GM20431 (cell line): Measurements from ENCODE around the gene GRPEL2.

Experiments used
- in situ Hi-C: fragments of 300-500 bp; cut with MseI, MboI; formaldehyde crosslinking; loops from one replicate; pipeline ENCODE4 v1.15.0; 2020; ENCODE audit warnings: low sequenced_read_pairs; ENCODE audit not compliant: unreplicated experiment

GRPEL2 gene

GRCh38 chr5:149317281-149318048 is 27.8 kb upstream of the GRPEL2 start:
- in situ Hi-C loops: no loop called here

- in situ Hi-C loops: no loop called here
Measured at GRCh38 chr5:149319174-149319573, 26.1 kb upstream of the GRPEL2 start.

GRCh38 chr5:149320791-149321330 is 24.4 kb upstream of the GRPEL2 start:
- in situ Hi-C loops: no loop called here

GRCh38 chr5:149322518-149322917 is 22.8 kb upstream of the GRPEL2 start:
- in situ Hi-C loops: no loop called here

- in situ Hi-C loops: no loop called here
Measured at GRCh38 chr5:149323210-149323609, 22.1 kb upstream of the GRPEL2 start.

- in situ Hi-C loops: no loop called here
Measured at GRCh38 chr5:149323621-149324205, 21.6 kb upstream of the GRPEL2 start.

GRCh38 chr5:149324641-149325040 is 20.7 kb upstream of the GRPEL2 start:
- in situ Hi-C loops: no loop called here

GRCh38 chr5:149325166-149325735 is 20.0 kb upstream of the GRPEL2 start:
- in situ Hi-C loops: no loop called here

GRCh38 chr5:149325894-149326293 is 19.4 kb upstream of the GRPEL2 start:
- in situ Hi-C loops: no loop called here

- in situ Hi-C loops: no loop called here
Measured at GRCh38 chr5:149326611-149327010, 18.7 kb upstream of the GRPEL2 start.

GRCh38 chr5:149328177-149328576 is 17.1 kb upstream of the GRPEL2 start:
- in situ Hi-C loops: no loop called here

GRCh38 chr5:149333711-149334443 is 11.4 kb upstream of the GRPEL2 start:
- in situ Hi-C loops: no loop called here

GRCh38 chr5:149337736-149338135 is 7.6 kb upstream of the GRPEL2 start:
- in situ Hi-C loops: no loop called here

- in situ Hi-C loops: no loop called here
Measured at GRCh38 chr5:149338364-149338763, 6.9 kb upstream of the GRPEL2 start.

GRCh38 chr5:149340920-149341319 is 4.4 kb upstream of the GRPEL2 start:
- in situ Hi-C loops: no loop called here

GRCh38 chr5:149341876-149342275 is 3.4 kb upstream of the GRPEL2 start:
- in situ Hi-C loops: no loop called here

GRCh38 chr5:149344151-149344550 is 1.1 kb upstream of the GRPEL2 start:
- in situ Hi-C loops: no loop called here

GRCh38 chr5:149345892-149346222 is 558 bp downstream of the GRPEL2 start:
- in situ Hi-C loops: no loop called here

GRCh38 chr5:149348518-149348917 is 3.2 kb downstream of the GRPEL2 start:
- in situ Hi-C loops: no loop called here

- in situ Hi-C loops: no loop called here
Measured at GRCh38 chr5:149349382-149349781, 4.1 kb downstream of the GRPEL2 start.

- in situ Hi-C loops: no loop called here
Measured at GRCh38 chr5:149352169-149352568, 6.9 kb downstream of the GRPEL2 start.
